Stimulated activated naive CD4-positive, alpha-beta T cell treated with Interleukin-2 at 50 U/mL for 16 hours (primary cell): Measurements from ENCODE around the gene ZFAND4.
"Not testable (repeated sequence)": the region's sequence is repeated elsewhere in the genome, so short reads cannot be mapped to it uniquely, and the experiment has no call there.

Experiments
- DNase-seq: peaks from one replicate; lab custom pipeline; 2025; lab: John Stamatoyannopoulos, UW

Gene ZFAND4

GRCh38 chr10:45640941-45641340, 31.6 kb downstream of the ZFAND4 start:
- no peak for DNase-seq

- no peak for DNase-seq
Observed at GRCh38 chr10:45640049-45640448, 32.5 kb downstream of the ZFAND4 start.

- no peak for DNase-seq
Observed at GRCh38 chr10:45627412-45628048, 45.0 kb downstream of the ZFAND4 start.

- DNase-seq, result no peak
Observed at GRCh38 chr10:45625879-45626278, 46.7 kb downstream of the ZFAND4 start.

- no peak for DNase-seq
Observed at GRCh38 chr10:45624724-45625123, 47.8 kb downstream of the ZFAND4 start.

GRCh38 chr10:45614869-45615268, 57.7 kb downstream of the ZFAND4 start:
- DNase-seq, result no peak

GRCh38 chr10:45612741-45613140, 59.8 kb downstream of the ZFAND4 start:
- no peak for DNase-seq

GRCh38 chr10:45608052-45608451, 64.5 kb downstream of the ZFAND4 start:
- no peak for DNase-seq

- DNase-seq, result no peak
Observed at GRCh38 chr10:45607276-45607675, 65.3 kb downstream of the ZFAND4 start.

- no peak for DNase-seq
Observed at GRCh38 chr10:45602836-45603235, 69.7 kb downstream of the ZFAND4 start.

- no peak for DNase-seq
Observed at GRCh38 chr10:45602082-45602730, 70.4 kb downstream of the ZFAND4 start.

GRCh38 chr10:45601254-45601930, 71.2 kb downstream of the ZFAND4 start:
- not testable (repeated sequence) for DNase-seq

GRCh38 chr10:45600337-45601253, 72.0 kb downstream of the ZFAND4 start:
- not testable (repeated sequence) for DNase-seq

- no peak for DNase-seq
Observed at GRCh38 chr10:45599646-45600045, 72.9 kb downstream of the ZFAND4 start.

GRCh38 chr10:45599021-45599603, 73.5 kb downstream of the ZFAND4 start:
- DNase-seq, result no peak

- no peak for DNase-seq
Observed at GRCh38 chr10:45596526-45596925, 76.0 kb downstream of the ZFAND4 start.

- DNase-seq, result peak; percentile 82
Observed at GRCh38 chr10:45594276-45595157, 78.1 kb downstream of the ZFAND4 start.

- no peak for DNase-seq
Observed at GRCh38 chr10:45593938-45594275, 78.7 kb downstream of the ZFAND4 start.

GRCh38 chr10:45592926-45593325, 79.6 kb downstream of the ZFAND4 start:
- DNase-seq, result no peak

- no peak for DNase-seq
Observed at GRCh38 chr10:45592432-45592831, 80.1 kb downstream of the ZFAND4 start.

- no peak for DNase-seq
Observed at GRCh38 chr10:45591280-45591679, 81.3 kb downstream of the ZFAND4 start.
